Epidermal melanocyte (primary cell): ENCODE results near the gene ZNF8.
"Not testable (repeated sequence)": the region's sequence is repeated elsewhere in the genome, so short reads cannot be mapped to it uniquely, and the experiment has no call there.

ENCODE experiments used
- DNase-seq: peaks from one replicate; pipeline ENCODE4 v3.0.0; 2011; ENCODE audit warnings: low spot score; ENCODE audit not compliant: insufficient read length

ZNF8 gene

DNA sequence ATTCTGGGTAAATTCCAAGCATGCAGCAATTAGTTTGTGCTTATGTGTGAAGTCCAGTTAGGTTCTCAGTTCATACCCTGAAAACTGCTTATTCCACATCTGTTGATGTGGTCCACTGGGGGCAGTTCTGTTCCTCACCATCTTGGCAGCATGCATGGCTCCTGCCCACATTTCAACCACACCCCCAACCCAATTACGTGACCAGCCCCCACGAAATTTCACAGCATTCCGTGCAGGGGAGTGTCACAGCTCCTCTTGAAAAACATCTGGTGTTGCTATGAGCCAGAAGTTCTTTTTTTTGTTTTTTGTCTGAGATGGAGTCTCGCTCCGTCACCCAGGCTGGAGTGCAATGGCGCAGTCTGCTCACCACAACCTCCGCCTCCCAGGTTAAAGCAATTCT, 17.3 kb downstream of the ZNF8 start:
- no peak for DNase-seq

GRCh38 chr19:58300620-58301019, 21.9 kb downstream of the ZNF8 start:
- no peak for DNase-seq

DNA sequence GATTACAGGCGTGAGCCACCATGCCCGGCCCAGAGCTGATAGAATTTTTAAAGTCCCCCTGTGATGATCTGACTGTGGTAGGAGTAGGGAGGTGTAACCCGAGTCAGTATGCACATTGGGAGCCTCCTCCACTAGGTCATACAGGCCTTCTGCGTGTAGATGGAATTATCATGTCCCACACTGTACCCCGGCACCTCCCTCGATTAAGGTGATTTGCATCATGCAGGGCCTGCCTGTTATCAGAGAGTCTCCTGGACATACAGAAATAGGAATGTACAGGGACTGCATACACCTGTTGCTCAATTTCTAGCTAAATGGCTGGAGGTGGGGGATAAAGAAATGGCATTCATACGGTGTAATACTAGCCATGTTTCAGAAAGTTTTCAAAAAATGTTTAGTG, 25.5 kb downstream of the ZNF8 start:
- DNase-seq = no peak

- DNase-seq = no peak
Observed at GRCh38 chr19:58304748-58305064, 26.0 kb downstream of the ZNF8 start.

DNA sequence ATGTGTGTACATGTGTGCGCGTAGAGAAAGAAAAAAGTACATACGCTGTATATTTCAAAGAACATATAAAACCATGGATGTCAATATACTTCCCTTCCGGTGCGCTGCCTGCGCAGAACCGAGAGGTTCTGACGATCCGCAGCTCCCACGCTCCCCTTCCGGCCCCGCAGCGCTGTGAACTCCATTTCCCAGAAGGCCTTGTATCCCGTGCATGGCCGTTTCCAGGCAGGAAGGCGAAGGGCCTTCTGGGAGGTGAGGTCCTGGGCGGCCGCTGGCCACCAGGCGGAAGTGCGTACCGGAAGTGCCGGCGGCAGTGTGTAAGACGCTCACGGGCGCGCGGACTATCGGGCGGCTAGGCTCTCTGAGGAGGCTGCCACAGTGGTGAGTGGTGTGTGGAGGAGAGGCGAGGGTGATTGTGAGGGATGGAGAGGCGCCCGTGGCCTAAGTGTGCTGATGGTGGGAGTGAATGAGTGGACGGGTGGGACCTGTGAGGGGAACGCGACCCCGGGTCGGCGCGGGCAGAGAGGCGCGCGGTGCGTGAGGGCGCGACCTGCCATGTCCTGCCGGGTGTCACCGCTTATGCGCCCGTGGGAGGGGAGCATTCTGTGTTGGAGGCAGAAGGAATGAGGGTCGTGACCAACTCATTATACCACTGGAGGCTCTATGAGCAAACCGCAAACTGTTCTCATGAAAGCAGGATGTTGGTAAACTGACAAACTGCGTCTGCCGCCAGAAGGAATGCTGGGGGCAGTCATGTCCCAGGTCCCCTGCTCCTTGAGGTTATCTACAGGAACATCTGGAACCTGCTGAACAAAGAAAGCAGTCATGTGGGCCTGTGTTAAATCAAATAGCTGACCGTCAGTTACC, 26.5 kb downstream of the ZNF8 start, which contains the start of gene ERVK3-1:
Gene ERVK3-1 (plus strand): TSS at position 313 of the 867 bp plus-strand sequence. CDS start 6,792 bp downstream, outside the sequence.
- DNase-seq = peak; percentile 98

DNA sequence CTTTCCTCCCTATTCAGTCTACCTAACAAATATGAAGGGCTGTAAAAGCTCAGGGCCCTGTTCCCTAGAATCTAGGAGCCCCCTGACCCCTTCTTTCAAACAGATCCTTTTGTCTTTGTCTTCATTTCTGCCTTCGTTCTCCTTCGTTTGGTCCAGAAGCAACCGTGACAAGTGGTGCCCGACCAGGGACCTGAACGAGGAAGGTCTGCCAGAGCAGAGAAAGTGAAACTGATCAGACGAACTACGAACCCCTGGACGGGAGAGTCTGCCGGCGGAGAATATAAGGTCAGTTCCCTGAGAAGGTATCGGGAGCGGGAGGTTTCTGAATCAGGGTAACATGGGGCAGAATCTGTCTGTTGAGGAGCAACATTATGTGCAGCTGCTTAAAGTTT, 27.2 kb downstream of the ZNF8 start:
- DNase-seq = no peak

GRCh38 chr19:58307736-58308135, 29.0 kb downstream of the ZNF8 start:
- DNase-seq = no peak

- not testable (repeated sequence) for DNase-seq
Observed at GRCh38 chr19:58310685-58311084, 31.9 kb downstream of the ZNF8 start.

DNA sequence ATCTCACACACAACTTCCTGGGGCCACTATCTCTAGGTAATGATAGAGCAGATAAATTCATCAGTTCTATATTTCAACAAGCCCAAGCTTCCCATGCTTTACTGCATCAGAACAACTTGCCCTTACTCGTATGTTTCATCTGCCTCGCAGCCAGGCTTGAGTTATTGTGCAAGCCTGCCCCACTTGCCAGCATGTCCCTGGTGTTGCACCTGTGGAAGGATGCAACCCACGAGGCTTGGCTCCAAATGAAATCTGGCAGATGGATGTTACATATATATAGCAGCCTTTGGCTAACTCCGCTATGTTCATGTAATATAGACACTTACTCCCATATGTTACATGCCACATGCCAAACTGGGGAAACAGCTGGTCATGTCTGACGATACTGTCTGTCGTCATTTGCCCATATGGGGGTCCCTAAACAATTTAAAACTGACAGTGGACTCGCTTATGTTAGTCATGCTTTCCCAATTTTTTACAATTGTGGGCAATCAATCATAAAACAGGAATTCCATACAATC, 32.6 kb downstream of the ZNF8 start:
- DNase-seq = no peak

DNA sequence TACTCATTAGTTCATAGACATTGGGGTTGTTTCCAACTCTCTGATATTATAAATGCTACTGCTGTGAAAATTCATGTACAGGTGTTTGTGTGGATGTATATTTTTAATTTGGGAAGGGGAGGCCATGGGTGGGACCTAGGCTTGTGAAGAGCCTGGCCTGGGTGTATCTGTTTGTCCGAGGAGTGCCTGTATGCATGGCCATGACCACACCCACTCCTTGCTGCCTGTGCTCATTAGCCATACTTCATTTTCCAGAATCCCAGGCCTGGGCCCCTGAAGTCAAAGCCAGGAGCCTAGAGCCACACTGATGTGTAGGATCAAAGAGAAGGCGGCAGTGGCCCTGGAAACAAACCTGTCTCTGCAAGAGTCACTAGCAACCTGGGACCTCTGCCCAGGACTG, 36.8 kb downstream of the ZNF8 start:
- no peak for DNase-seq

- DNase-seq = no peak
Observed at GRCh38 chr19:58317476-58318072, 38.8 kb downstream of the ZNF8 start.

GRCh38 chr19:58318297-58318696, 39.5 kb downstream of the ZNF8 start:
- DNase-seq = no peak

DNA sequence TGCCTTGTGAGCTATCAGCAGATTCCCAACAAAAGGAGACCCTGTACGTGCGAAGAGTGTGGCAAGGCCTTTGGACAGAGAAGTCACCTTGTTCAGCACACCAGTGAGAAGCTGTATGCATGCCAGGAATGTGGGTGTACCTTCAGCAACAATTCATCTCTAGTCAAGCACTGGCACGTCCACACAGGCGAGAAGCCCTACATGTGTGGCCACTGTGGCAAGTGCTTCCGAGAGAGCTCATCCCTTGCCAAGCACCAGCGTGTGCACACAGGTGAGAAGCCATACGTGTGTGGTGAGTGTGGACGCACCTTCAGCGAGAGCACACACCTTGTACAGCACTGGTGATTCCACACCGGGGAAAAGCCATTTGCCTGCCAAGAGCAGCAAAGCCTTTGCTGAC, 40.5 kb downstream of the ZNF8 start:
- no peak for DNase-seq

GRCh38 chr19:58325311-58326022, 46.7 kb downstream of the ZNF8 start:
- no peak for DNase-seq

DNA sequence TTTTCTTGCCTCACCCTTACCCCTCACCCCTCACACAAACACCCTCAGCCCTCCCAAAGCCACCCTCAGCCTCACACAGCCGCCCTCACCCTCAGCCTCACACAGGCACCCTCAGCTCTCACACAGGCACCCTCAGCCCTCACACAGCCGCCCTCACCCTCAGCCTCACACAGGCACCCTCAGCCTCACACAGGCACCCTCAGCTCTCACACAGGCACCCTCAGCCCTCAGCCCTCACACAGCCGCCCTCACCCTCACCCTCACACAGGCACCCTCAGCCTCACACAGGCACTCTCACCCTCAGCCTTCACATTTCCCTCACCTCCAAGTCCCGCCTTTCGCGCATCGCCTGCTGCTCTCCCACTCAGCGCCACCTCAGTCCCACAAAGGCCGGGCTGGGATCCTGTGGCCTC, 47.8 kb downstream of the ZNF8 start:
- DNase-seq = no peak

- DNase-seq = peak; percentile 94
Observed at GRCh38 chr19:58326914-58327726, 48.4 kb downstream of the ZNF8 start, which contains the start of gene ZSCAN22. ZSCAN22 (plus strand) TSS chr19:58326994; CDS start chr19:58334803, 7,809 bp downstream.

DNA sequence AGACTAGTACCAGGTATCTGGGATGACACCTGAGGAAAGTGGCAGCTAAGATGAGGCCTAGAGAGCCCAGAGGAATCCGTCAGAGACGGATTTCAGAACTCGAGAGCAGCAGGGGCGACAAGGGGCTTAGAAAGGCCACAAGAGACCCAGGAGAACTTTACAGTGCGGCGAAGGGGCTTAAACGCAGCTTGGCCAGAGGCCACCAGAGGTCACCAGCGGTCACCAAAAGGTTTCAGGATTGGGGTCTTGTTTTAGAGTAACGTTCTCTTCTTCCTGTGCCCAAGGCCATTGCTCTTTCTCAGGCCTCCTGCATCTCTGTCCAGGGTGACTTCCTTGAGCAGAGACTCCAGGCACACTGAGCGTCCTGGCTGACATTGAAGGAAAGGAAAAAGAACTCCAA, 50.2 kb downstream of the ZNF8 start:
- DNase-seq = no peak

DNA sequence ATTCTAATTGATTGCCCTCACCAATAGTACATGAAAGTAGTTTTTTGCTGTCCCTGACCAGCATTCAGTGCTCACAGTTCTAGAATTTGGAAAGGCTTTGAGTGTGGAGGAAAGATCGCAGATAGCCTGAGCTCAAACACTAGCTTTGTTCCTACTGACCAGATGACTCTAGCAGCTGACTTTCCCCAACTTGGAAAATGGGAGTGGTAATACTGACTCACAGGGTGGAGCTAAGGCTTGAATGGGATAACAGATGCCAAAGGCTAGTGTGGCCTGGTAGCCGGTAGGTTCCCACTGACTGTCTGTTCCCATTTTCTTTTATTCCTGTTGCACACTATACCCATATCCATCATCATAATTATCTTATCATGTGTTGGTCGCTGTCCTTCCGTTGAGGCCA, 51.7 kb downstream of the ZNF8 start:
- DNase-seq = peak; percentile 96

GRCh38 chr19:58332697-58333096, 53.9 kb downstream of the ZNF8 start:
- no peak for DNase-seq

GRCh38 chr19:58334691-58335249, 56.0 kb downstream of the ZNF8 start:
- DNase-seq = no peak

DNA sequence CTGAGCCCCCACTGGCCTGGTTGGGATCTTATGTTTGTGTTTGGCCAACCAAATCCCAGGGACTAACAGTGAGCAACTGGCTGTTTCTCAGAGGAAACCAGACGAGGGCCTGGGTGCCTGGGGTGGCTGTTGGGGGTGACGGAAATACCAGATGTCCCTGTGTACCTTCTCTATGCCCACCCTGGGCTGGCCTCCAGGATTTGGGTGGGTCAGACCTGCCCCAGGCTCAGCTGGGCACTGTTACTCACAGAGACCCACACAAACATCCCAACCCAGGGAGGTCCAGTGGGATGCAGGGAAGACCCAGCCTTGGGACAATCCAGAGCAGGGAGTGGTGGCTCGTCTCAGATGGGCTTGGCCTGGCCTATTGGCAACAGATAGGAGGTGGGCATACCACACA, 56.9 kb downstream of the ZNF8 start:
- DNase-seq = no peak
